Karpas-422 (cell line): ENCODE data around the gene YIF1B. TPM values are rescaled to one million over a fixed set of nuclear protein-coding genes. Genes with fewer than 3 reads are reported as not detected.
"Not testable (repeated sequence)": the region's sequence is repeated elsewhere in the genome, so short reads cannot be mapped to it uniquely, and the experiment has no call there.

Experiments
- DNase-seq: peaks from one replicate; pipeline ENCODE4 v3.0.0-alpha.2; 2015
- H2AFZ ChIP-seq: fragments of 200-600 bp; sonication (generic); 2 replicates; pipeline ENCODE4 v1.6.1; 2014; ENCODE audit warnings: antibody characterized with exemption, low read length, mixed read lengths
- H3K27ac ChIP-seq: fragments of 200-600 bp; sonication (generic); 2 replicates; pipeline ENCODE4 v1.5.1; 2014; ENCODE audit warnings: mild to moderate bottlenecking, low read length, moderate library complexity
- H3K27me3 ChIP-seq: fragments of 200-600 bp; sonication (generic); 2 replicates; pipeline ENCODE4 v1.6.1; 2014; ENCODE audit warnings: low read length, mixed read lengths
- H3K36me3 ChIP-seq: fragments of 200-600 bp; sonication (generic); 2 replicates; pipeline ENCODE4 v1.6.1; 2014; ENCODE audit warnings: low read length, mixed read lengths; ENCODE audit not compliant: insufficient read depth
- H3K4me1 ChIP-seq: fragments of 200-600 bp; sonication (generic); 2 replicates; pipeline ENCODE4 v1.6.1; 2014; ENCODE audit warnings: mild to moderate bottlenecking, low read length, mixed read lengths
- H3K4me2 ChIP-seq: fragments of 200-600 bp; sonication (generic); 2 replicates; pipeline ENCODE4 v1.6.1; 2014; ENCODE audit warnings: low read length, low read depth, mild to moderate bottlenecking; ENCODE audit not compliant: poor library complexity, severe bottlenecking
- H3K4me3 ChIP-seq: fragments of 200-600 bp; sonication (generic); 2 replicates; pipeline ENCODE4 v1.5.1; 2014; ENCODE audit warnings: mild to moderate bottlenecking, antibody characterized with exemption, low read length, mixed read lengths
- H3K79me2 ChIP-seq: fragments of 200-600 bp; sonication (generic); 2 replicates; pipeline ENCODE4 v1.6.1; 2014; ENCODE audit warnings: mild to moderate bottlenecking, low read length, mixed read lengths
- H3K9ac ChIP-seq: fragments of 200-600 bp; sonication (generic); 2 replicates; pipeline ENCODE4 v1.6.0; 2014; ENCODE audit warnings: low read length
- H3K9me2 ChIP-seq: fragments of 200-600 bp; sonication (generic), shearing (Covaris generic); replicated peaks from 2 replicates; pipeline ENCODE4 v1.6.0; 2014; ENCODE audit warnings: mild to moderate bottlenecking, low read length, moderate library complexity; ENCODE audit not compliant: insufficient read depth
- H3K9me3 ChIP-seq: fragments of 300-700, 200-600 bp; sonication (generic); 2 replicates; pipeline ENCODE4 v1.6.1; 2014; ENCODE audit warnings: low read length, mixed read lengths
- H4K20me1 ChIP-seq: fragments of 200-600 bp; sonication (generic); 2 replicates; pipeline ENCODE4 v1.6.1; 2014; ENCODE audit warnings: mild to moderate bottlenecking, antibody characterized with exemption, low read length, low read depth; ENCODE audit not compliant: insufficient read depth
- total RNA-seq: library from RNA; depleted of rRNA; stranded (reverse); fragments of >200 nt; shearing (Covaris generic); gene quantifications from 2 replicates; pipeline ENCODE4 v1.2.3, GENCODE V29; 2014; ENCODE audit warnings: low replicate concordance

Gene YIF1B
- total RNA-seq, 1 experiment from 2014 or later = 31.0 TPM

- H3K4me1 ChIP-seq = 0 out of 2 replicates have a peak, but pooled peaks cover 3% of the 10 kb centered on the region
These were observed 48.7 kb downstream of the YIF1B start for GRCh38 chr19:38266981-38267597.

GRCh38 chr19:38265921-38266429, 49.8 kb downstream of the YIF1B start:
- Histone ChIP-seq H3K79me2 (no peaks in the 10 kb centered on the region), H3K9me2 (no peaks in the 10 kb centered on the region), H3K4me1 (0 out of 2 replicates have a peak, but pooled peaks cover 3% of the 10 kb centered on the region), H3K36me3 (no peaks in the 10 kb centered on the region), H3K27ac (no peak overlapping the region), H3K9ac (no peak overlapping the region), H3K27me3 (no peaks in the 10 kb centered on the region), H2AFZ (no peak overlapping the region), H3K4me3 (no peak overlapping the region), H4K20me1 (no peaks in the 10 kb centered on the region), H3K4me2 (no peak overlapping the region), H3K9me3 (no peaks in the 10 kb centered on the region)
- no peak for DNase-seq

More at GRCh38 chr19:38266981-38267597, 48.7 kb downstream of the YIF1B start:
- no peak overlapping the region for H3K9ac ChIP-seq
- no peak overlapping the region for H2AFZ ChIP-seq
- DNase-seq = no peak
- H4K20me1 ChIP-seq = no peaks in the 10 kb centered on the region
- H3K4me2 ChIP-seq = no peak overlapping the region
- no peaks in the 10 kb centered on the region for H3K27me3 ChIP-seq
- no peaks in the 10 kb centered on the region for H3K36me3 ChIP-seq
- no peaks in the 10 kb centered on the region for H3K9me3 ChIP-seq
- no peak overlapping the region for H3K4me3 ChIP-seq
- H3K27ac ChIP-seq = no peak overlapping the region
- no peaks in the 10 kb centered on the region for H3K79me2 ChIP-seq
- no peaks in the 10 kb centered on the region for H3K9me2 ChIP-seq

DNA sequence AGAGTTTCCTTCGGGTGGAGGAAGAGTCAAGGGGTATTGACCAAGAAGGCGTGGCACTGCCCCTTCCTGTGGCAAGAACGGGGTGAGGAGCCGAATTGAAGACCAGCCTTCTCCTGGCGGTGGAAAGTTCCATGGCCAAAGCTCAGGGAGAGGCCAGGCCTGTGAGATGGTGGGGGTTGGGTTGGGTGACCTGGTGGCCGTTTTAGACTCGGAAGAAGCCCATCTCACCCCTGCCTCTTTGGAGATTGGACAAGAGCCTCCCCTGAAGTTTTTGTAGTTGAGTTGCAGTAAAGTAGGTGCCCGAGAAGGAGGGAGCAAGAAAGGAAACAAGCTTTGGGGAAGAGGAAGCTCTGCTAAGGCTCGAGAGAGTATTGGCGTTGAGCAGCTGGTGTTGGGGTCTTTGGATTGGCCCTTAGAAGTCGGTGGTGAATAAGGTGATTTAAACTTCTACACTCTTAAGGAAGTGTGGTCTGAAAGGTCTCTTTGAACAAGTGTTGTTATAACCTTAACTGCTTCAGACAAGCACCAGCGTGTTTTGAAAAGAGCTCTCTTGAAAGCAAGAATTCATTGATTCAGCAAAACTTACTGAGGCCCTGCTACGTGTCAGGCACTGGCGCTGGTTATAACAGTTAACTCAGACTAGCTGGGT, 50.4 kb downstream of the YIF1B start:
- Histone ChIP-seq H3K4me1 (0 out of 2 replicates have a peak, but pooled peaks cover 3% of the 10 kb centered on the region), H3K4me3 (no peak overlapping the region), H3K27me3 (no peaks in the 10 kb centered on the region), H4K20me1 (no peaks in the 10 kb centered on the region), H3K27ac (no peak overlapping the region), H3K9me3 (no peaks in the 10 kb centered on the region), H2AFZ (no peak overlapping the region), H3K4me2 (no peak overlapping the region), H3K36me3 (no peaks in the 10 kb centered on the region), H3K9me2 (no peaks in the 10 kb centered on the region), H3K79me2 (no peaks in the 10 kb centered on the region), H3K9ac (no peak overlapping the region)
- DNase-seq = no peak

DNA sequence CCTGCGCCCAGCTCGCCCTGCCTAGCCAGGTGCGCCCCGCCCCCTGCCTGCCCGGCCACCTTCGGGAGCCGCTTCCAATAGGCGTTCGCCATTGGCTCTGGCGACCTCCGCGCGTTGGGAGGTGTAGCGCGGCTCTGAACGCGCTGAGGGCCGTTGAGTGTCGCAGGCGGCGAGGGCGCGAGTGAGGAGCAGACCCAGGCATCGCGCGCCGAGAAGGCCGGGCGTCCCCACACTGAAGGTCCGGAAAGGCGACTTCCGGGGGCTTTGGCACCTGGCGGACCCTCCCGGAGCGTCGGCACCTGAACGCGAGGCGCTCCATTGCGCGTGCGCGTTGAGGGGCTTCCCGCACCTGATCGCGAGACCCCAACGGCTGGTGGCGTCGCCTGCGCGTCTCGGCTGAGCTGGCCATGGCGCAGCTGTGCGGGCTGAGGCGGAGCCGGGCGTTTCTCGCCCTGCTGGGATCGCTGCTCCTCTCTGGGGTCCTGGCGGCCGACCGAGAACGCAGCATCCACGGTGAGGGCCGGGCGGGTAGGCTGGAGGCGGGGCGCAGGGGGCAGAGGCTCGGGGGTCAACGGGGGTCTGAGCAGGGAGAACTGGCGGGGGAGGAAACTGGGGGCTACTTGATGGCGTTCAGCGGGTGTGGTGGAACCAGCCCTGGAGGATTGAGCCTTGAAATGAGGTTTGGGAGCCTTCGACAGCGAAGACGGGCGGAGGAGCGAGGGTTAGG, 51.1 kb downstream of the YIF1B start, which contains the start of gene SPINT2:
Gene SPINT2, plus strand, starts transcription at position 88 of the 727 bp plus-strand sequence. Its CDS starts 320 bp downstream, at position 408.
- Histone ChIP-seq H3K4me2 (no peak within 1 kb of the TSS), H3K79me2 (no peaks in the 10 kb centered on the region), H3K9me2 (no peaks in the 10 kb centered on the region), H3K27me3 (no peaks in the 10 kb centered on the region), H3K27ac (no peak within 1 kb of the TSS), H3K9me3 (no peaks in the 10 kb centered on the region), H4K20me1 (no peaks in the 10 kb centered on the region), H3K4me1 (0 out of 2 replicates have a peak, but pooled peaks cover 3% of the 10 kb centered on the region), H2AFZ (no peak within 1 kb of the TSS), H3K36me3 (no peaks in the 10 kb centered on the region), H3K4me3 (no peak within 1 kb of the TSS), H3K9ac (no peak within 1 kb of the TSS)
- DNase-seq = no peak

GRCh38 chr19:38263689-38264485, 51.9 kb downstream of the YIF1B start:
- Histone ChIP-seq H3K9me3 (no peaks in the 10 kb centered on the region), H3K36me3 (no peaks in the 10 kb centered on the region), H3K79me2 (no peaks in the 10 kb centered on the region), H4K20me1 (no peaks in the 10 kb centered on the region), H3K27ac (no peak overlapping the region), H3K4me2 (no peak overlapping the region), H3K9ac (no peak overlapping the region), H3K9me2 (no peaks in the 10 kb centered on the region), H2AFZ (no peak overlapping the region), H3K4me3 (no peak overlapping the region), H3K4me1 (0 out of 2 replicates have a peak, but pooled peaks cover 3% of the 10 kb centered on the region), H3K27me3 (no peaks in the 10 kb centered on the region)
- DNase-seq = no peak

DNA sequence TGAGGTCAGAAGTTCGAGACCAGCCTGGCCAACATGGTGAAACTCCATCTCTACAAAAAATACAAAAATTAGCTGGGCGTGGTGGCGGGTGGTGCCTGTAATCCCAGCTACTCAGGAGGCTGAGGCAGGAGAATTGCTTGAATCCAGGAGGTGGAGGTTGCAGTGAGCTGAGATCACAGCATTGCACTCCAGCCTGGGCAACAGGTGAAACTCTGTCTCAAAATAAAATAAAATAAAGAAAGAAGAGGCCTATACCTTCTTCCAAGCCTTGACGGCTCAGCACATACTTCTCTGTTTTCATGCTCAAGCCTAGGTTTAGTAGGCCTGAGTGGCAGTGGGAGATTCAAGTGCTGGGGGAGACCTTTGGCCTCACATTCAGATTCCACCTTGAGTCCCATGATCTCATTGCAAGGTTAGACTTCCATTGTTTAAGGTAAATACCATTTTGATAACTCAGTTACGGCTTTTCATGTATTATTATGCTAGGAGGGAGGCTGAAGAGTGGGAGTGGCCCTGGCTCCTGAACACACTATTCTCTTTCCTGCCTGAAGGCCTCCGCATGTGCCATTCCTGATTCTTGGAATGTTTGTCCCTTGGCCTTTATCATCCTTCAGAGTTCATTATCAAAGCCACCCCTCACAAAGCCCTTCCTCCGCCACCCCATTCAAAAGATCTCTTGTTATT, 53.0 kb downstream of the YIF1B start:
- Histone ChIP-seq H3K4me3 (no peak overlapping the region), H3K9me3 (no peaks in the 10 kb centered on the region), H3K4me2 (no peak overlapping the region), H3K9me2 (no peaks in the 10 kb centered on the region), H3K27ac (no peak overlapping the region), H3K4me1 (0 out of 2 replicates have a peak, but pooled peaks cover 3% of the 10 kb centered on the region), H4K20me1 (no peaks in the 10 kb centered on the region), H3K9ac (no peak overlapping the region), H3K27me3 (no peaks in the 10 kb centered on the region), H3K36me3 (no peaks in the 10 kb centered on the region), H2AFZ (no peak overlapping the region), H3K79me2 (no peaks in the 10 kb centered on the region)
- DNase-seq = no peak

GRCh38 chr19:38261942-38262341, 53.8 kb downstream of the YIF1B start:
- DNase-seq, H3K79me2 ChIP-seq, H3K4me2 ChIP-seq, H3K36me3 ChIP-seq, H3K9ac ChIP-seq, H2AFZ ChIP-seq, H3K9me2 ChIP-seq, H3K4me3 ChIP-seq, H3K27ac ChIP-seq, H3K27me3 ChIP-seq, H4K20me1 ChIP-seq, H3K4me1 ChIP-seq, H3K9me3 ChIP-seq: not testable (repeated sequence)
